ENCODE data around the gene SFI1.

Gene SFI1

DNA sequence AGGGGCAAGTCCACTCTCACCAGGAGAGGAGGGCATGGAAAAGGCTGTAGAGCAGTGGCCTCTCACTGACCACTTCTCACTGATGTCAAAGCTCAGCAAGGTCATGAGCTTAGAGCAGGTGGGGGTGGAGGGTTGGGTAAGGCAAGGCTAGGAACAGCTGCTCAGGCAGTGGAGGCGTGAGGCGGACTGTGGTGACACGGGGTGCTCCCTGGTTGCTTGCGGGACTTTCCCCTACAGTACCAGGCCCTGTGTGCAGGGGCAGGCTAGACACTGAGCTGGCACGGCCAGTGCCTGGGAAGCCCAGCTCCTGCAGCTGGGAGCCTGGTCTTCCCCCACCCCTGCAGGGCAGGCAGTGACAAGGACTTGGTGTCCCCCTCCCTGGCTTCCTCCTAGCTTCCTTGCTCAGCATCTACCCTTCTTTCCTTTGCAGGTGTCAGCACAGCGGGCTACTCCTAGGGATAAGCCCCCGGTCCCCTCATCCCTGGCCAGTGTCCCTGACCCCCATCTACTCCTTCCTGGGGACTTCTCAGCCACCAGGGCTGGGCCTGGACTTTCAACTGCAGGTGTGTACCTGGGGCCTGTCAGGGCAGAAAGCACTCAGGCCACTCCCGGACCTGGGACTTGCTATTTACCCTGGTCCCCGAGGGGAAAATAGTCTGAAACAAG lies 120.1 kb downstream of the SFI1 start:
- no peak for DNase-seq (ENCODE audit: low read depth)

DNA sequence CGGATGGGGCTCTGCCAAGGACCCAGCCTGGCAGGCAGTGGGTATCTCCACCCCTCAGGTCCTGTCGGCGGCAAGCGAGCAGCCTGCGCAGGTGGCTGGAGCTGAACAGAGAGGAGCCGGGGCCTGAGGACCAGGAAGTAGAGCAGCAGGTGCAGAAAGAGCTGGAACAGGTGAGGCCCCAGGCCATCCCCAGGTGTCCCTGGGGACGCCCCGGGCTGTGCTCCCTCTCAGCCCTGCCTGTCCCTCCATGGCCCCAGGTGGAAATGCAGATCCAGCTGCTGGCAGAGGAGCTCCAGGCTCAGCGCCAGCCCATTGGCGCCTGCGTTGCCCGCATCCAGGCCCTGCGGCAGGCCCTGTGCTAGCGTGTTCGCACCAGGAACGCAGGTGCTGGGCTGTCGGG lies 121.7 kb downstream of the SFI1 start:
- no peak for DNase-seq (ENCODE audit: low read depth)

DNA sequence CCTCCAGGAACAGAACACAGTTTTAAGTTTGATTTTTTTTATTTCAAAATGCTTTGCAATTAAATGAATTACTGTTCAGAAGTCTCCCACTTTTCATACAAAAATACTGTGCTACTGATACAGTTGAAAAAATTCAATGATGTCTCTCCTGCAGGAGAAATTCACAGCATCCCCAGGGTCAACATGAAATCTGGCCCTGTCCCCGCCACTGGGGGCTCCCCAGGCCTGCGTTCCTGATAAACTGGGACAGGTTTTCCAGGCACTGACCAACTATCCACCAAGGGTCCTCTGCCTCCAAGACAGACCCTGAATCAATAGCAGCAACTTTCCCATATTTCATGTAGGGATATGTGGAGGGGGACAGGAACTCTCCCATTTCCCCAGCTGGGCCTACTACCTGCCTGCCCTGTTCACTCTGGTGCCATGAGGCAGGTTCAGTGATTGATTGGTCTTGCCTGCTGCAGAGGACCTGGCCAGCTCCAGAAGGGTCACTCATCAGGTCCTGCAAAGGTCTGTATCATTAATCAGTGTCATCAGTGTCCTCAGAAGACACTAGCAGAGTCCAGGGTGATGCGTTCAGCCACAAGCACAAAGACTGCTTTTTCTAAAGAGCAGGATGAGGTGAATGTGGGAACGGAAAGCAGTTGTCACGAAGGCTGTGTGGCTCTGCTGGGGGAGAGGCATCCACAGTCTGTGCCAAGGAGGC lies 122.3 kb downstream of the SFI1 start:
- no peak for DNase-seq (ENCODE audit: low read depth)

DNA sequence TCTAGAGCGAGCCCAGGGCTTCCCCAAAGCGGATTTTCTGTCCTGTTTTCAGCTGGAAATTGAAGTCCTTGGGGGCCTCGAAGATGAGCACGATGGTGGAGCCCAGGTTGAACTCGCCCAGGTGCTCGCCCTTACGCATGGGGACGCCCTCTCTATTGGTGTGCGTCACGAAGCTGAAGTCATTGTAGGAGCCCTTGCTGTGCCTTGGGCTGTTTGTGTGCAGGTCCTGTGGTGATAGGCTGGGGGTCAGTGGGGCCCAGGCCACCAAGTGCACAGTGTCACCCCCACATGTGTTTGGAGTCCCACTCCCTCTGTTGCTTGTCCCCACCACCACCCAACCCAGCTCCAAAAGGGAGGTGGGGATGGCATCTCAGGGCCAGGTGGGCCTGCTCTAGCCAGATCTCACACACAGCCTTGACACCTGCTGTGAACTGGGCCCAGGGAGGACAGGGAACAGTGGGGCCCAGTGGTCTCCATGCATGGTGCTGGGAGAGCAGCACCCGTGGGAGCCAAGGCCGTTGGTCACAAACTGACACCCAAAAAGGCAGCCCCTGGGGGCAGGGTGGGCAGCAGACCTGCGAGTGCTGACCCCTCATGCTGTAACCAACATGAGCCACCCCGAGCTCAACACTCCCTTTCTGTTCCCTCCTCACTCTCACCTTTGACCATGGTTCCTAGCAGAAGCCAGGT lies 123.4 kb downstream of the SFI1 start:
- DNase-seq (ENCODE audit: low read depth) = no peak

DNA sequence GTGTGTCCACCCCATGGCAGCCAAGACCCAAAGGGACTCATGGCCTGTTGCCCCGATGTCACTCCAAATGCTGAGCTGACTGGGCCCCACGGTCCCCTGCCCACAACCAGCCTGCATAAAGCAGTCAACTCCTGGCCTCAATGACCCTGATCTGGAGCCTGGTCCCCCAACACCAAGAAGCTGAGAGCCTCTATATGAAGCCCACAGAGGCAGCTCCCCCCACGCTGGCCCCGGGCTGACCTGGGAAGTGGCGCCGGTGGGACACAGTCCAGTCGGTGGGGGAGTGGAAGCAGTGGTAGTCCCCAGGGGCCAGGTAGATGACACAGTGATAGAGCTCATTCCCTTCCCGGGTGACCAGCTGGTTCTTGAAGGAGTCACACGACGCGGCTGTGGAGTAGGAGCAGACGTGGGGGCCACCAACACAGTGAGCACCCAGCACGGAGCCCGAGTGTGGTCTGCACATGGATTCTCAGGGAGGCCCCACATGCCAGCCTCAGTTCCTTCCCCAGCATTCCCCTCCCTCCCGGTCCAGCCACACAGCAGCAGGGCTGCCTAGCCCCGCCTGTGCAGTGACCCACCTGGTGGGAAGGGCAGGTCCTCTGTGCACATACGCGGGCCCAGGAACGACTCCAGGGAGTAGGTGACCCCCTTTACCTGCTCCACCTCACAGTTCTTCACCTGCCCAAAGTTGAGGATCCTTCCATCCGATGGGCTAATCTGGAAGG lies 124.6 kb downstream of the SFI1 start:
- no peak for DNase-seq (ENCODE audit: low read depth)

DNA sequence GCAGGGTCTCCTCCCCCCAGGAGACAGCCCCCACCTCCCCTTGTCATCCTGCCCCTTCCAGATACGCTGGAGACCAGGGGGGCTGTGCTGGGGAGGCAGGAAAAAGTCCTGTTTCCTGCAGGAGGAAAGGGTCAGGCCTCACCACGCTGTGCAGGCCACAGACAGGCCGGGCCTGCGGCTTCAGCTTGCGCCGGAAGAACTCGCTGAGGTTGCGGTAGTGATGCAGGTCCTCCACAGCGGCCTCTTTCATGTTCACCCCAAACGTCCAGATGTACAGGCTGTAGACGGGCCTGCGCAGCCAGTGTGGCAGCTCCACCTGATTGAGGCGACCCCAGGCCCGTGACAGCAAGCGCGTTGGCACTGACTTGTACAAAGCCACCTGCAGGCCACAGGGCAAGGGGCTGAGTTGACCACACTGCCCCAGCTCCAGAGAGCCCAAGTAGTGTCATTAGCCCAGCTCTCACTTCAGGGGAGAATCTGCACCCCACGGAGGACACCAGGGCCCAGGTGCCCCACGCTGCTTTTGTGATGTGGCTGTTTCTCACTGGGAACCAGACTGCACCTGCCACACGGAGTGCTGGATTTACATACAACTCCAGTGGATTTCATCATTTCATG lies 125.3 kb downstream of the SFI1 start:
- DNase-seq (ENCODE audit: low read depth) = no peak

DNA sequence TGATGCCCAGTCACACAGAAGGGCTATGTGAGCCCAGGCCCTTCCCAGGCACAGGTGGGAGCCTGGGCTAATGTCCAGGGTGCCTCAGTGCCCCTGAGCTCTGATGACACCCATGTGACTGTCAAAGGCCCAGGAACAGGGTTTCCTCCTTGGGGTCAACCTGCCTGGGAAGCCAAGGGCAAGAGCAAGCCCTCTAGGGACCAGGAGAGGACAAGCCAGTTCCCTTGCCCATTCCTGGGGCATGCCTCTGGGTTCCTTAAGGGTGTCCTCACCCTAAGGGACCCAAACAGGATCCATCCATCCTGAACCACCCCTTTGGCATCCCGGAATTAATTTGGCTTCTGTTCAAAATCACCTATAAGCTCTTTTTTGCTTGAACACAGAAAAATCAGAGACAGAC lies 126.6 kb downstream of the SFI1 start:
- no peak for DNase-seq (ENCODE audit: low read depth)

DNA sequence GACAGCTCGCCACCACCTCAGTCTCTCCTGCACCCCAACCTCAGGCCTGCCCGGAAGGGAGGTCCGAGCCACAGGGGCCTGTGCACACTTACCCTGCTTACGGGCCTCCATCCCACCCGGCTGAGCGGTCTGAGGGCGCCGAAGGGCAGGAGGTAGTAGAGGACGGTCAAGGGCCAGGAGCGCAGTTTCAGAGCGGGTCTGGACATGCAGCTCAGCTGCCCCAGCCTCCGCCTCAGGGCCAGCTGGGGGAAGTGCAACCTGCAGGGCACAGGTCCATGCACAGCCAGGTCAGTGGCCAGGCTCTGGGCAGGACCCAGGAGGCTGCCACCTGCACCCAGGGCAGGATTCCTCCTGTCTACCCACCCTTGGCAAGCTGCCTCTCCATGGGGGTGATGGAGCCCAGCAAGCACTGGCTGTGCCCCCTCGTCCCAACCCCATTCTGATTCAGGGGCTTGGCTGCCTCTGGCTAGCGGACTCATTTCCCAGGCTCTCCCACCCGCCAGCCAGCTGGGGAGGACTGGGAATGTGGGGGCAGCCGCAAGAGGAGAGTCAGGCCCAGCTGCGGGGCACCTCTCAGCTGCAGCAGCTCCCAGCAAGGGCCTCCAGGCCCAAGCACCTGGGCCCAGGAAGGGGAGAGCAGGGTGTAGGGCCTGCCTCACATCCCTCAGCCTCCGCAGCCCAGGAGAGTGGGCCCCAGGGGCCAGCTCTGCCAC lies 127.4 kb downstream of the SFI1 start:
- DNase-seq (ENCODE audit: low read depth) = no peak

DNA sequence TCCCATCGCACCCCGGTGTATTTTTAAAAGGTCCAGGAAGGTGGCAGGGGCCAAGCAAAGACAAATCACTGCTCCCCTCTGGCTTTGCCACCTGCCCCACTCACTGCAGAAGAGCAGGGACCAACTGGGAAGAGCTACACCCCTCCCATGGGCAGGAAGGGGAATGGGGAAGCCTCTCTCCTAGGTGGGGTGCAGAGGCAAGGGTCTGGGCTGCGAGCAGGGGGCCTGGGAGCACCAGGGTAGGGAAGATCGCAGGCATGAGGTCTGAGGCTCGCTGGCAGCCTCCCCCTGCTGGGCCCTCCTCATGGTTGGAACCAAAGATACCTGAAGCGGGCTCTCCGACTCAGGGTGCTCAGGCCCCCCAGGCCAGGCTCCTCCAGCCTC lies 128.9 kb downstream of the SFI1 start:
- no peak for DNase-seq (ENCODE audit: low read depth)

DNA sequence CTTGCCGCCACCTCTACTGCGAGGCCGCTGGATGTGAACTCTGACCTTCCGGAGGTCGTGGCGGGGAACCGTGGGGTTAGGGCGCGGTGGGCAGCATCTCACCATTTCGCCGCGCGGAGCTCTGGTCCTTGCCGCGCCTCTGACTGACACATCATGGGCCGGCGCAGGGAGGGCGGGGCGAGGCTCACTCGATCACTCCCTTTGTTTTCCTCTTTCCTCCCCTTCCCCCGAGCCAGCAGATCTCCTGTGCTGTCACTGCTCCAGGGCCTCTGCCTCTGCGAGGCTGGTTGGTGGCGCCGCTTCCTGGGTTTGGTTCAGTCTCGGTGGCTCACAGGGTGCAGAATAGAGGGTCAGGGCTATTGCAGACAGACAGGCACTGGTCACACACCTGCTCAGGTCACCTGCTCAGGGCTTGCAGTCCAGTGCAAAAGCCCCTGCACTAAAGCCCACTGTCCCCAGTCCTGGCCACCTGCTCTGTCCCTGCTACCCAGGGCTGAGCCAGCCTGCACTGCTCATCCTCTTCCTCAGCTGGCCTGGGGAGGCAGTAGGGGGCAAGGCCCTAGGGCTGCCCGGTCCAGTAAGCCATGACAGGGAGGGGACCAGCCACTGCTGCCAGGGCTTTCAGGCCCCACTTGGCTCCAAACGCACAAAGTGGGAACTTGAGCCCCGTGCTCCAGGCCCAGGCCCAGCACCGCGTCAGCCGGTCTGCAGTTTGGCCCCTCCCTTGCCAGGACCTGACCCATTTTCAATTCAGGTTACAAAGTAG lies 129.5 kb downstream of the SFI1 start:
- no peak for DNase-seq (ENCODE audit: low read depth)

DNA sequence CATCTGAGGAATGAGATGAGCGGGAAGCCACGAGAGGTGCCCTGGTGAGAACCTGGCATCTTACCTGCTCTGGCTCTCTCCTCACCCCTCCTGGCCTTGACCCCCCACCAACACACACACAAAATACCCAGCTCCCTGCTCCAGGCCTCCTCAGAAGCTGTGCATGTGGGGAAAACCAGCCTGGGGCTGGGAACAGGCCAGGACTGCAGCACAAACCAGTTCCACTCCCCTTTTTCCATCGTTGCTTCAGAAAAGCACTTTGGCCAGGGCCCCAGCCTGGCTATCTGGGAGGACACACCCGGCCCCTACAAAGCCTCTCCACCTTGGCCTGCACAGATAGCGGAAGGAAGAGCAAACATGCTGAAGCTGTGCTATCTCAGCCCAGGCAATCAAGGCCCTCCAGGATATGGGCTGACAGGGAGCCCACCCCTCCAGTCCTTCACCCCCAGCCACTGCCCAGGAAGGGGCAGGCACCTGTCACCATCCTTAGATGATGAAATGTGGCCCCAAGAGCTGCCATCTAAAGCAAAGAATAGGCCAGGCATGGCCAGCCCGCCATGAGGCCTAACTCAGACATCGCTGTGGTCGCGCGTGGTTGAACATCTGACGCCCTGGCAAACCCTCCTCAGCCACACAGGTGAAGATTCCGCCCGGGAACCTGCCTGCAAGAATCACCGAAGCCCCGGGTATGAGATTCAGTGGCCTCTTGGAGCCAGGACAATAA lies 130.3 kb downstream of the SFI1 start:
- DNase-seq (ENCODE audit: low read depth) = no peak

DNA sequence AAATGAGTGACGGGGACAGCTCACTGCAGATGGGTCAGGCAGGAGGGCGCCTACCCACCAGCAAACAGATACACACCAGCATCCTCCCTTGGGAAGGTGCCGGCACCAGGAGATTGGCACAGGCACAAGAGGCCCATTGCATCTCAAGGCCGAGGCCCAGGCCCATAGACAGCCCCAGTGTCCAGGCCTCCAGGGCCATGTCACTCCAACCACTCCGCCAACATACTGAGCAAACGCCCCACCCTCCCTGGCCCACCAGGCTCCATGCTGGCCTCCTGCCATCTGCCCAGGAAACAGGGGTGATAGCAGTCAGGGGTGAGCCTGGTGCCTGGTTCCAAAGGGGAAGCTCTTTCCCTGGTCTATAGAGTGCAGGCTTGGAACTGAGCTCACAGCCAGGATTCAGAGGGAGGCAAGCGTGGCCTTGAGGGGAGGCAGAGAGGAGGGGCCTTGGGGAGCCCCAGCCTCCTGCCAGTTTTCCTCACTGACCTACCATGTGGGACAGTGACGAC lies 130.9 kb downstream of the SFI1 start:
- DNase-seq (ENCODE audit: low read depth) = no peak

DNA sequence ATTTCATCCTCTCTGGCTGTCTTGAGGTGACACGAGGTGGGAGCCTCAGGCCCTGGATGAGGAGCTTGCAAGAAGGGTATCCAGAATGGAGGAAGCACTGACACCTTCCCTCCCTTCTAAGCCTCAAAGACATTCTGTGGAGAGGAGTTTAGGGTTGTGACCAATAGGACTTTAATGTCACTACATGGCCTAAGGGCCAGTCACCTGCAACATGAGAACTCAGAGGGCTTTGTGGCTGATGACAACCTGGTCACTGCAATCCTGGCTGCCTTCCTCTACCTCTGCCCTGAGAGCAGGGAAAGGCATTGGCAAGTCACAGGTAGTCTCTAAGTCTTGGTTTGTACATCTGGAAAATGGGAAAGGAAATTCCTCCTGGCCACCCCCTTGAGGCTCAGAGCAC lies 132.0 kb downstream of the SFI1 start:
- no peak for DNase-seq (ENCODE audit: low read depth)

DNA sequence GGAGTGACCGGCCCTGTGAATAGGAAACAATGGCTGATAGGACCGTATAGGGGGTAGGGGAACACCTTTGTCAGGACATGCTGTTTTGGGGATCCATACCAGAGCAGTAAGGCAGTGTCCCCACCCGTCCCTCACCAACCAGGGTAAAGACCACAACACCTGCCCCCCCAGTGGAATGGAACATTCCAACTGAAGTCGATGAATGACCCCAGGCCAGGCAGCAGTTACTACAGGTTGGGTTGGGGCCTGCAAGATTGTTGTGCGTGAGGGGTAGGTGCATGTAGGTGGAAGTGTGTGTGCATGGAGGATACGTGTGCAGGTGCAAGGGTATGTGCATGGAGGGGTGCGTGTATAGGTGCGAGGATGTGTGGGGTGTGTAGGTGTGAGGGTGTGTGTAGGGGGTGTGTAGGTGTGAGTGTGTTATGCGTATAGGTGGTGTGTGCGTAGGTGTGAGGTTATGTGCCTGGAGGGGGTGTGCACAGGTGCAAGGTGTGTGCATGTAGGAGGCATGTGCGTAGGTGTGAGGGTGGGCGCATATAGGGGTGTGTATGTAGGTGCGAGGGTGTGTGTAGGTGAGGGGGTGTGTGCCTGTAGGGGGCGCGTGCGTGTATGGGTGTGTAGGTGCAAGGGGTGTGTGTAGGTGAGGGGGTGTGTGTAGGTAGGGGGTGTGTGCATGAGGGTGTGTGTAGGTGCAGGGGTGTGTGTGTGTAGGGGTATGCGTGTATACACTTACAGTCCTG lies 132.8 kb downstream of the SFI1 start:
- DNase-seq (ENCODE audit: low read depth) = no peak

DNA sequence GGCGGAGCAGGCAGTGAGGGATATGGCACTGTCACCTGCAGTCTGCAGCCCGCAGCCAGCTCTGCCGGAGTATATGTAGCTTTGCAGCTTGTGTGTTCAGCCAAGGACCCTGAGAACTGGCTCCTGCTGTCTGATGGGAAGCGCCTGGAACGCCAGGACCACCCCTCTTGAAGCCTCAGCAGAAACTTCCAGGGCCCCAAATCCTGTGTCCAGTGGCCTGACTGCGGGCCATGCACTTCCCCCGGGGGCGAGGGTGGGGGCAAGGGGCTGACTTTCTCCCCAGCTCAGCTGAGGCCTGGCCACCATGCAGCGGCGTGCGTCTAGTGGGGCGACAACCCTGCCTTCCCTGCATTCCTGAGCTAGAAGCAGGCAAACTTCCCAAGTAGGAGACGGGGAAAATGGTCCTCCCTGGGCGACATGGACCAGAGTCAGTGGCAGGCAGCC lies 133.4 kb downstream of the SFI1 start:
- DNase-seq (ENCODE audit: low read depth) = no peak

DNA sequence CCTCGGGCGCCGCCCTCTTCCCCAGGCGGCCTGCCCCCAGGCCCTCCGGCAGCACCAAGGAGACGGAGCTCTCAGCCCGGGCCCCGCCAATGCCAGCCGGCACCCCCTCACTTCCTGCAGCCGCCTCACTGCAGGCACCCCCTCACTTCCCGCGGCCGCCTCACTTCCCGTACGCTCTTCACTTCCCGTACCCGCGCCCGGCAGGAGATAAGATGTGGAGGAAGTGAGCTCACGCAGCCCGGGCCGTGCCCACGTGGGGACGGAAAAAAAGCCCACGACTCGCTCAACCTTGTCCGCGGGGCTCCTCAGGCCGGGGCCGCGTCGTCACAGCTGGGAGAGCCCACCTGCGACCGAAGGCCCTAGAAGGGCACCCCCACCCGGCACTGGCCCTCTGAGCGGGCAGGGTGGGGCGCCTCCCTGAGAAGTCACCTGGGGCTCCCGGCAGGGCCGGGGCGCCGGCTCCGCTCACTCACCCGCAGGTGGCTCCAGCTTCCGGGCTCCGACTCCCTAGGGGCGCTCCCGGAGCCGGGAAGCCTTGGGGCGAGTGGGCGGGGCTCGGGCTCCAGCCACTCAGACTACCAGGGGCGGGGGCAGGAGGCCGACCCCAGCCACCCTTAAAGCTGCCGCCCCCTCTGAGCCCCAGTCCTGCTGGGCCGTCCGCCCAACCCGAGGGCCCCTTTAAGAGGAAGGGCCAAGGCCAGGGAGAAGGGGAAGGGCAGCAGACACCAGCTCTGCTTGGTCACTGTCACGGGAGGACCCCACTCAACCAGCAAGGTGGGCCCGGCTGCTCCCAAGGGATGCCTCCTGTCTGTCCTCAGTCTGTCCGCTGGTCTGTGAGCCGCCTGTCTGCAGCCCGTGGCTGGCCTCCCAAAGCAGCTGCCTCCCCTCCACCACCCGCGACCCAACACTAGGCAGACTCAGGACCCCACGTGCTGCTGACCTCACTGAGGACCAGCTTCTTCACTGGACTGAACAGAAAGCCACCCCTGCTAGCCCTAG lies 134.3 kb downstream of the SFI1 start:
- DNase-seq (ENCODE audit: low read depth) = peak; percentile 88

DNA sequence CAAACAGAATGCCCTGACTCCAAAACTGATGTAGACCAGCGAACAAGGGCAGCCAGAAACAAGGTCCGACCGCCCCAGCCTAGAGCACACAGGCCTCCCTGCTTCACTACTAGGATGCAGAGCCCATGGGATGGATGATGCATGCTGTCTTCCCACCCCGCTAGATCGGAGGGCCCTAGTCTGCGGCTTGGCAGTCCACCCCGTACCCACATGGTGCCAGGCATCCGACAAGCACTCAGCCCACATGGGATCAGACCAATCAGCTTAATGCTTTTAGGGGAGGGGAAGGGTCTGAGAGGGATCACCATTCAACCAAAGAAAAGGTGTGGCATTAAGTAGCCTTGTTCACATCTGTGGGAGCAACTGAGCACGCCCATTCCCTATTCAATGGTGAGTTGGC lies 135.1 kb downstream of the SFI1 start:
- no peak for DNase-seq (ENCODE audit: low read depth)
